Measurements from ENCODE around the gene SLC44A1. TPM values are rescaled to one million over a fixed set of nuclear protein-coding genes. Genes with fewer than 3 reads are reported as not detected.

SLC44A1 gene
- total RNA-seq, 1 experiment from 2014 or later: 3.7 TPM

DNA sequence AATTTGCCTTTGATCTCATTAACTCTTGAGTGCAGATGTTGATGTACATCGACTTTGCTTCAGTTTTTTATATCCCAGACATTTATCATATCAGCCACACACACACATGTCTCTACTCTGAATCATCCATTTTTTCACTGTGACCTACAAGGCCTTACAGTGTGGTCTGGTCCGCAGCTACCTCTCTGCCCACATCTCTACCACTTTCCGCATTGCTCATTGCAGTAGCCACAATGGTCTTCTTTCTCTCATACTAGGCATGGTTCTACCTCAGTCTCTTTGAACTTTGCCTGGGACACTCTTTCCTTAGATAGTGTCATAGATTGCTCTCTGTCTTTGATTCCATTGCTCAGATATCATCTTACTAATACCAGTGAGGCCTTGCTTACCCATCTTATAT is 115.4 kb downstream of the SLC44A1 start:
- Histone ChIP-seq H3K79me2 (ENCODE audit: low read length) (no peaks in the 10 kb centered on the region), H2AFZ (ENCODE audit: low read length) (no peak overlapping the region), H3K27ac (ENCODE audit: low read length) (no peak overlapping the region), H3K27me3 (ENCODE audit: low read length) (no peaks in the 10 kb centered on the region), H3K9me2 (replicated peaks; ENCODE audit: insufficient read depth, low read length) (no peaks in the 10 kb centered on the region), H4K20me1 (ENCODE audit: insufficient read depth, low read depth, low read length) (no peaks in the 10 kb centered on the region), H3K9ac (ENCODE audit: low read length) (no peak overlapping the region), H3K4me2 (ENCODE audit: low read depth, low read length, poor library complexity, severe bottlenecking) (no peak overlapping the region), H3K9me3 (ENCODE audit: low read length) (no peaks in the 10 kb centered on the region), H3K36me3 (ENCODE audit: insufficient read depth, low read length) (no peaks in the 10 kb centered on the region), H3K4me1 (ENCODE audit: low read length) (no peaks in the 10 kb centered on the region), H3K4me3 (ENCODE audit: low read length) (no peak overlapping the region)
- DNase-seq: no peak

DNA sequence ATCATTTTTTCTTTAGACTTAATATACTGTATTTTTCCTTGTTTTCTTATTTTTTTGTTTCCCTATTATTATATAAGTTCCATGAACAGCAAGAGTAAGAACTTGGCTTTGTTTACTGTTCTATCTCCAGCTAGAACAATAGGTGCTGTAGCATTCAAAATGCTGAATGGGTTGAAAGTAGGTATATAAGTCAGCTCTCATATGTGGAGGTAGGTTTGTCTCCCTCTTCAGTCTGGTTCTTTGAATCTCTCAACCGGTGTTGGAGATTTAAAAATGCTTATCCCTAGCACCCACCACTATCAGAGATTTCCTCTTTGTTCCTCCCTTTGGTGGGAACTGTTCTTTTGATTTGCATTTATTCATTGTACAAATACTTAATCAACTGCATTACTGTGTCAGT is 115.9 kb downstream of the SLC44A1 start:
- no peaks in the 10 kb centered on the region for H3K79me2 ChIP-seq (ENCODE audit: low read length)
- no peak overlapping the region for H2AFZ ChIP-seq (ENCODE audit: low read length)
- H3K9me2 ChIP-seq (replicated peaks; ENCODE audit: insufficient read depth, low read length): no peaks in the 10 kb centered on the region
- no peak overlapping the region for H3K4me2 ChIP-seq (ENCODE audit: low read depth, low read length, poor library complexity, severe bottlenecking)
- no peaks in the 10 kb centered on the region for H3K9me3 ChIP-seq (ENCODE audit: low read length)
- no peak overlapping the region for H3K27ac ChIP-seq (ENCODE audit: low read length)
- H3K27me3 ChIP-seq (ENCODE audit: low read length): no peaks in the 10 kb centered on the region
- no peaks in the 10 kb centered on the region for H3K36me3 ChIP-seq (ENCODE audit: insufficient read depth, low read length)
- DNase-seq: no peak
- no peaks in the 10 kb centered on the region for H4K20me1 ChIP-seq (ENCODE audit: insufficient read depth, low read depth, low read length)
- H3K9ac ChIP-seq (ENCODE audit: low read length): no peak overlapping the region
- no peaks in the 10 kb centered on the region for H3K4me1 ChIP-seq (ENCODE audit: low read length)
- no peak overlapping the region for H3K4me3 ChIP-seq (ENCODE audit: low read length)

DNA sequence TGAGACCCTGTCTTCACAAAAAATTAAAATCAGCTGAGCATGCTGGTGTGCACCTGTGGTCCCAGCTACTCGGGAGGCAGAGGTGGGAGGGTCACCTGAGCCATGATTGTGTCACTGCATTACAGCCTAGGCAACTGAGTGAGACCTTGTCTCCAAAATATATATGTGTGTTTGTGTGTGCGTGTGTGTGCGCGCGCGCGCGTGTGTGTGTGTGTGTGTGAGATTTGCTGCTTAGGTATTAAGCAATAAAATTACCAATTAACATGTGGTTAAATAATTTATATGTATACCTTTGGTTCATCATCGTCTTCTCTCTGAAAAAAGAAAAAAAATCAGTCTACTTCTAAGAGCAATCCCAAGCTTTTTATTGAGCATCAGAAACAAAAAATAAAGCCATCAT is 117.4 kb downstream of the SLC44A1 start:
- no peaks in the 10 kb centered on the region for H3K9me2 ChIP-seq (replicated peaks; ENCODE audit: insufficient read depth, low read length)
- H3K36me3 ChIP-seq (ENCODE audit: insufficient read depth, low read length): no peaks in the 10 kb centered on the region
- H2AFZ ChIP-seq (ENCODE audit: low read length): no peak overlapping the region

DNA sequence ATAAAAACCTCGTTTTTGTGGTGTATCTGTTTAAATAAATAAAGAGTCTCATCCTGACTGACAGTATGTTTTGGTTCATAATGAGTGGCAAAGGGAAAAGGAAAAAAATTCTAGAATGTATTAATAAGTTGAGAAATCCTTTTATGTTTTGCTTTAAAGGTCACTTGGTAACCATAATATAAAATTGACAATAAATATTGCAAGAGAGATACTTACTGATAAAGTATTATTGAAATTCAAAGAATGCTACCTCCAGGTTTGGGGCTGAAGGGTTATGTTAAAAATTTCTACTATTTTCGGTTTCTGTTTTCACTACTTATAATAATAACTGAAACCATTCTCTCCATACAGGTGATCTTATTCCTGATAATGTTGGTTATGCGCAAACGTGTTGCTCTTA is 118.0 kb downstream of the SLC44A1 start:
- no peaks in the 10 kb centered on the region for H3K9me3 ChIP-seq (ENCODE audit: low read length)
- no peak overlapping the region for H2AFZ ChIP-seq (ENCODE audit: low read length)
- H3K9ac ChIP-seq (ENCODE audit: low read length): no peak overlapping the region
- H3K27ac ChIP-seq (ENCODE audit: low read length): no peak overlapping the region
- no peaks in the 10 kb centered on the region for H3K79me2 ChIP-seq (ENCODE audit: low read length)
- H3K36me3 ChIP-seq (ENCODE audit: insufficient read depth, low read length): no peaks in the 10 kb centered on the region
- no peaks in the 10 kb centered on the region for H4K20me1 ChIP-seq (ENCODE audit: insufficient read depth, low read depth, low read length)
- H3K9me2 ChIP-seq (replicated peaks; ENCODE audit: insufficient read depth, low read length): no peaks in the 10 kb centered on the region
- no peak overlapping the region for H3K4me2 ChIP-seq (ENCODE audit: low read depth, low read length, poor library complexity, severe bottlenecking)
- DNase-seq: no peak
- no peak overlapping the region for H3K4me3 ChIP-seq (ENCODE audit: low read length)
- no peaks in the 10 kb centered on the region for H3K27me3 ChIP-seq (ENCODE audit: low read length)
- H3K4me1 ChIP-seq (ENCODE audit: low read length): no peaks in the 10 kb centered on the region

More for the DNA sequence above, 117.4 kb downstream of the SLC44A1 start:
- H3K79me2 ChIP-seq (ENCODE audit: low read length): no peaks in the 10 kb centered on the region
- H3K27me3 ChIP-seq (ENCODE audit: low read length): no peaks in the 10 kb centered on the region
- no peak for DNase-seq
- no peaks in the 10 kb centered on the region for H3K9me3 ChIP-seq (ENCODE audit: low read length)
- H3K9ac ChIP-seq (ENCODE audit: low read length): no peak overlapping the region
- H4K20me1 ChIP-seq (ENCODE audit: insufficient read depth, low read depth, low read length): no peaks in the 10 kb centered on the region
- no peak overlapping the region for H3K27ac ChIP-seq (ENCODE audit: low read length)
- no peak overlapping the region for H3K4me2 ChIP-seq (ENCODE audit: low read depth, low read length, poor library complexity, severe bottlenecking)
- no peak overlapping the region for H3K4me3 ChIP-seq (ENCODE audit: low read length)
- no peaks in the 10 kb centered on the region for H3K4me1 ChIP-seq (ENCODE audit: low read length)

DNA sequence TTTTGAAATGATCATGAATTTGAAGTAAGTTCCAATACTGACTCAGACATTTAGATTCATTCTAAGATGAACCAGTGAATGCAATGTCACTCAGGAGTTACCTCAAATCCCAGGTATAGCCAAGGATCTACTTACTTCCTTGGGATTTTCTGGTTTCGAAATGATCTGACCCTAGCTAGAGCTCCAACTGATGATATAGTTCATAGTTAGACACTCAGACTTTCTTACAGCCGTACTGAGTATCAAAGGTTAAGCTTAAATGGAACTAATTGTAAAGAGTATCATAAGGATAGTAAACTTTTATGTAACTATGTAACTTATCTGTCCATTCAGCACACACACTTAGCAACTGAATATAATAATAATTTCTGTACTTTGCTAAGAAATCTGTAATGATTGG is 119.4 kb downstream of the SLC44A1 start:
- Histone ChIP-seq H3K9me2 (replicated peaks; ENCODE audit: insufficient read depth, low read length) (no peaks in the 10 kb centered on the region), H4K20me1 (ENCODE audit: insufficient read depth, low read depth, low read length) (no peaks in the 10 kb centered on the region), H3K4me2 (ENCODE audit: low read depth, low read length, poor library complexity, severe bottlenecking) (no peak overlapping the region), H3K4me1 (ENCODE audit: low read length) (no peaks in the 10 kb centered on the region), H3K27me3 (ENCODE audit: low read length) (no peaks in the 10 kb centered on the region), H3K9ac (ENCODE audit: low read length) (no peak overlapping the region), H3K79me2 (ENCODE audit: low read length) (no peaks in the 10 kb centered on the region), H3K9me3 (ENCODE audit: low read length) (no peaks in the 10 kb centered on the region), H2AFZ (ENCODE audit: low read length) (no peak overlapping the region), H3K4me3 (ENCODE audit: low read length) (no peak overlapping the region), H3K36me3 (ENCODE audit: insufficient read depth, low read length) (no peaks in the 10 kb centered on the region), H3K27ac (ENCODE audit: low read length) (no peak overlapping the region)
- DNase-seq: no peak

DNA sequence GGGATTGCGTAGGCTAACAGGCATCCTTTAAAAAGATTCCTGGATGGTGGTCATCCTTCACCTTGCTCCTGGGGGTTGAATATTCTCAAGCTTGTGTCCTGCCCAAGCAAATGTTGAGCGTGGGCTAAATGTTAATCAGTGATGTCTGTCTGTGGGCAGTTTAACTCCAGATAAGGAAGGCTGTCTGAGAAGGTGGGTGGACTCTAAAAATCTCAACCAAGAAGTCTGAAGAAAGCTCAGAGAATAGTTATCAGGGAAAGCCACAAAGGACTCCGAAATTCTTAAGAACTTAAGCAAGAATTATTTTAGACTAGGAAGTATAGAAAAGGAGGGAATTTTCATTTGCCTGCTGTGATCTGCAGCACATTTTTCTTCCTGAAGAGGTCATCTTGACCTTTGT is 125.5 kb downstream of the SLC44A1 start:
- Histone ChIP-seq H3K4me1 (ENCODE audit: low read length) (no peaks in the 10 kb centered on the region), H3K9ac (ENCODE audit: low read length) (no peak overlapping the region), H3K9me3 (ENCODE audit: low read length) (no peaks in the 10 kb centered on the region), H3K4me2 (ENCODE audit: low read depth, low read length, poor library complexity, severe bottlenecking) (no peak overlapping the region), H4K20me1 (ENCODE audit: insufficient read depth, low read depth, low read length) (no peaks in the 10 kb centered on the region), H3K79me2 (ENCODE audit: low read length) (no peaks in the 10 kb centered on the region), H3K4me3 (ENCODE audit: low read length) (no peak overlapping the region), H3K9me2 (replicated peaks; ENCODE audit: insufficient read depth, low read length) (no peaks in the 10 kb centered on the region), H3K36me3 (ENCODE audit: insufficient read depth, low read length) (no peaks in the 10 kb centered on the region), H3K27me3 (ENCODE audit: low read length) (no peaks in the 10 kb centered on the region), H2AFZ (ENCODE audit: low read length) (no peak overlapping the region), H3K27ac (ENCODE audit: low read length) (no peak overlapping the region)
- DNase-seq: no peak

DNA sequence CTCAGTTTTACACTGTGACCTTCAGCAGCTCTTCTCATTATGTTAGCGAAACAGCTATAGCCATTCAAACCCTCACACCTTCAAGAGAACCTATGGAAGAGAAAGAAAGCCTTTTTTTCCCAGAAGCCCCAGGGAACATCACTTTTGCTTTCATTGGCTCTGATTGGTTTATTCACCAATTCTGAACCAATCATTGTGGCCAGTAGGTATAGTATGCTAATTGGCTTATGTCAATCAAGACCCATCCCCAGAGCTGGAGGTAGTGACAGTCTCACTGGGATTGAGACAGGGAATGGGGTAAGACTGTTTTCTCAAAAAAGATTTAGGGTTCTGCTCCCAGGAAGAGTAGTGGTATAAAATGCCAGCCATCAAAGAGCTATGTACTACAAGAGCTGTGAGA is 129.3 kb downstream of the SLC44A1 start:
- Histone ChIP-seq H4K20me1 (ENCODE audit: insufficient read depth, low read depth, low read length) (no peaks in the 10 kb centered on the region), H3K4me1 (ENCODE audit: low read length) (no peaks in the 10 kb centered on the region), H3K9me2 (replicated peaks; ENCODE audit: insufficient read depth, low read length) (no peaks in the 10 kb centered on the region), H3K27ac (ENCODE audit: low read length) (no peak overlapping the region), H3K36me3 (ENCODE audit: insufficient read depth, low read length) (no peaks in the 10 kb centered on the region), H3K9me3 (ENCODE audit: low read length) (no peaks in the 10 kb centered on the region), H3K27me3 (ENCODE audit: low read length) (no peaks in the 10 kb centered on the region), H3K4me2 (ENCODE audit: low read depth, low read length, poor library complexity, severe bottlenecking) (no peak overlapping the region), H2AFZ (ENCODE audit: low read length) (no peak overlapping the region), H3K4me3 (ENCODE audit: low read length) (no peak overlapping the region), H3K9ac (ENCODE audit: low read length) (no peak overlapping the region), H3K79me2 (ENCODE audit: low read length) (no peaks in the 10 kb centered on the region)
- DNase-seq: no peak

DNA sequence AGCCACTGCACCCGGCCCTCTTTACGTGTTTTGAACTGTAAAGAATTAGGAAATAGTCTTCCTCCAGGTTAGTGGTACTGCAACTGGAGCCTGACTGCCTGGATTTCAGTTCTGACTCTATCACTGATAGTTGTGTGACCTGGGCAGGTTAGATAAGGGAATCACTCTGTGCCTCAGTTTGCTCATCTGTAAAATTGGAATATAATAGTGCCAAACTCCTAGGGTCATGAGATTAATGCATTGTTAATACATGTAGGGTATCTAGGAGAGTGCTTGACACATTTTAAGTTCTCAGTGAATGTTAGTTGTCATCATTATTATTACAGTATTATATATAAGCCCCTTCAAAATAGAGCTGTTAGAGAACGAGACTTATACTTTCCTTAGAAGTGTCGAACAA is 130.9 kb downstream of the SLC44A1 start:
- Histone ChIP-seq H3K9me2 (replicated peaks; ENCODE audit: insufficient read depth, low read length) (no peaks in the 10 kb centered on the region), H3K4me1 (ENCODE audit: low read length) (no peaks in the 10 kb centered on the region), H3K79me2 (ENCODE audit: low read length) (no peaks in the 10 kb centered on the region), H3K4me3 (ENCODE audit: low read length) (no peak overlapping the region), H3K9ac (ENCODE audit: low read length) (no peak overlapping the region), H3K27ac (ENCODE audit: low read length) (no peak overlapping the region), H3K36me3 (ENCODE audit: insufficient read depth, low read length) (no peaks in the 10 kb centered on the region), H3K4me2 (ENCODE audit: low read depth, low read length, poor library complexity, severe bottlenecking) (no peak overlapping the region), H4K20me1 (ENCODE audit: insufficient read depth, low read depth, low read length) (no peaks in the 10 kb centered on the region), H3K27me3 (ENCODE audit: low read length) (no peaks in the 10 kb centered on the region), H3K9me3 (ENCODE audit: low read length) (no peaks in the 10 kb centered on the region), H2AFZ (ENCODE audit: low read length) (no peak overlapping the region)
- DNase-seq: no peak

DNA sequence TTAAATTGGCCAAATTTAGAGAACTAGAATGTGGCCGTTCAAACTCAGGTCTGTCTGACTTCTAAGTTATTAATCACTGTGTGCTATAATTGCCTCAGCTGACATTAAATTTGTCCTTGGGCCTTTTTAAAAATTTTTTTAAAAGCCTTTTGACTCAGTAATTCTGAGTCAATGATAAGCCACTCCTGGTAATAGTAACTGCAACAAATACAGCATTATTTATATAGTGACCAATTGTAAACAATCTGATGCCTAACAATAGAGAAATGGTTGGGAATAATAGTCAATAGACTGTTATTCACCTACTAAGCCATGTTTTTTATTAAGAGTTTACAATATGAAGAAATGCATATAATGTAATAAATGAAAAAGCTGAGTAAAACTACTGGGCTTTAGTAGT is 132.4 kb downstream of the SLC44A1 start:
- Histone ChIP-seq H3K4me1 (ENCODE audit: low read length) (no peaks in the 10 kb centered on the region), H3K4me2 (ENCODE audit: low read depth, low read length, poor library complexity, severe bottlenecking) (no peak overlapping the region), H3K9ac (ENCODE audit: low read length) (no peak overlapping the region), H3K27me3 (ENCODE audit: low read length) (no peaks in the 10 kb centered on the region), H3K27ac (ENCODE audit: low read length) (no peak overlapping the region), H3K79me2 (ENCODE audit: low read length) (no peaks in the 10 kb centered on the region), H3K36me3 (ENCODE audit: insufficient read depth, low read length) (no peaks in the 10 kb centered on the region), H3K9me2 (replicated peaks; ENCODE audit: insufficient read depth, low read length) (no peaks in the 10 kb centered on the region), H3K9me3 (ENCODE audit: low read length) (no peaks in the 10 kb centered on the region), H3K4me3 (ENCODE audit: low read length) (no peak overlapping the region), H4K20me1 (ENCODE audit: insufficient read depth, low read depth, low read length) (no peaks in the 10 kb centered on the region), H2AFZ (ENCODE audit: low read length) (no peak overlapping the region)
- DNase-seq: no peak
